NT2/D1 (cell line): ENCODE data around the gene EGLN2.

Experiments used
- SUZ12 ChIP-seq: IDR thresholded peaks from 2 replicates; pipeline ENCODE4 v1.6.1; 2011; ENCODE audit not compliant: insufficient read length, insufficient read depth; ENCODE audit errors: extremely low read depth
- YY1 ChIP-seq: IDR thresholded peaks from 2 replicates; pipeline ENCODE4 v1.6.1; 2011; ENCODE audit not compliant: insufficient read length, insufficient read depth
- ZNF274 ChIP-seq: IDR thresholded peaks from 2 replicates; pipeline ENCODE4 v1.6.1; 2011; ENCODE audit warnings: mild to moderate bottlenecking, low read depth, low read length

DNA sequence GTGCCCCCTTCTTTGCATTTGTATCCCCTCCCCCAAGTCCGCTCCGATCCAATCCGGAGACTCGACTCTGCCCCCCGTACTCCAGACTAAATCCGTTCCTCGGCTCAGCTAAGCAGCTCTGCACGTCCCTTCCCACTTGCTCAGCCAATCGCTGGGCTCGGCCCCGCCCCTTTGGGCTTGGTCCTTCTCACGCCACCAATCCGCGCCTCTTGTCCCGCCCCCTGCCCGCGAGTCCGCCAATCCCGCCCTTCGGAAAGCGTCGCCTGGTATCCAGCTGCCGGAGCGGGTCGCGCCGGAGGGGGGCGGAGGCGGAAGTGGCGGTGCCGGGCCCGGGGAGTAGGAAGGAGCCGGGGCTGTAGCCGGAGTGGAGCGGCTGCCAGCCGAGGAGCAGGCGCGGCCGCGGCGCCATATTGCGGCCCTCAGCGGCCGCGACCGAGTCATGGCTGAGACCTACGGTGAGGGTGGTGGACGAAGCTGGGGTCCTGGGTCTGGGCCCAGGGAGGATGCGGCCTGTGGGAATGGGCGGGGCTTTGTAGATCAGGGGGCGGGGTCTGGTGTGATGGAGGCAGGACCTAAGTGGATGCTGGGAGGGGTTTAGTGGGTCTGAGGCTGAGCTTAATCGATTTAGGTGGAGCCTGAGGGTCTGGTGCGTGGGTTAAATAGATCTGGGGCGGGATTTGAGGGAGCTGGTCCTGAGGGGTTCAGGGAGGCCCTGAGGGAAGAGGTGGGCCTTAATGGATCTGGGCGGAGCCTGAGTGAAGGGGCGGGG lies 20.9 kb upstream of the EGLN2 start, which contains the start of gene RAB4B:
- TF ChIP-seq ZNF274 (no peak), YY1 (no peak), SUZ12 (no peak)
